GM21723 (cell line): ENCODE results near the gene RND1.
"Not testable (repeated sequence)": the region's sequence is repeated elsewhere in the genome, so short reads cannot be mapped to it uniquely, and the experiment has no call there.

ENCODE experiments used
- ATAC-seq: cut with Tn5 transposase; IDR thresholded peaks from one replicate; pipeline ENCODE4 v1.9.1; 2021; ENCODE audit warnings: mild to moderate bottlenecking, moderate library complexity; ENCODE audit not compliant: unreplicated experiment

The RND1 gene

DNA sequence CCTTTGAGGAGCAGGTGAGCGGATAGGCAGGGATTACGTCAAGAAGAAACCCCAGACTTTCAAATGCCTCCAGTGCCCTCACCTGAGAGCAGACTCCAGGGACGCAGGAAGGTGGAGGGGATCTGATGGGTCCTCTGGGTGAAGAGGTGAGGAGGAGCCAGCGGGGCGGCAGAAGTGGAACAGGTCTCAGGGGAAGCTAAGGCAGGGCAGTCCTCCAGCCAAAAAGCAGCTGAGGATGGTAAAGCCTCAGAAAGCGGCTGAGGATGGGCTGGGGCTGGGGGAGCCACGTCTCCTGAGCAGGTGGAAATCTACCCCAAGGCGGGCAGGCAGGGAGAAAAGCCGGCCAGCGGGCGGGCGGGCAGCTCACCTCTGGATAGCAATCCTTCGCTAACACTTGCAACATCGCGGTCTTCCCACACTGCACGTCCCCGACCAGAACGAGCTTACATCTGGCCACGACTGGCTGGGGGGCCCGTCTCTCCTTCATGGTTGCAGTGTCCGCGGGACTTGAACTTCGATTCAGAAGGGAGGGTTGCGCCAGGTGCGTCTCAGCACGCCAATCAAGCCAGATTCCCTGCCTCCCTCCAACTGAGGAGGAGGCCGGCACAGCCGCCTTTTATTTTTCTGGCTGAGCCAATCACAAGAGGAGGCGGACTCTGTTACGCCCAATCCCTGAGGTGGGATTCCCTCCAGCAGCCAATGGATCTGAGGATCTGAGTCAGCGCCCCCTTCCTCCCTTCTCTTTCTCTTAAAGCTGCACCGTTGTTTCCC, at the start of gene RND1:
RND1 (minus strand) TSS at position 590 of the 771 bp plus-strand sequence; CDS start at position 487, 103 bp downstream.
- ATAC-seq: peak; percentile 93

DNA sequence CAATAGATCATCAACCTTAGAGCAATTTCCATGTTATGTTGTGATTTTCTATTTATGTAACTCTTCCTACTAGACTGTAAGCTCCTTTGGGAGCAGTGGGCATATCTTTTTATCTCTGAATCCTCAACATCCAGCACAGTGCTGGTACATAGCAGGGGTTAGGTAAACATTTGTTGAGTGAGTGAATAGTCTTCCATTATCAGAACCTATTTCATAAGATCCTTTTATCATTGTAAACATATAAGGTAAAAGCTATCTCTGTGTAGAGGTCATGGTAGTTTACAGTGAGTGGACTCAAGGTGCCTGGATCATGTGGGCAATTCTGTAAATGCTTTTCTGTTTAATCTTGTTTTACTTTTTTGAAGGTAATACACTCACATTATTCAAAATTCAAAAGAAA, 44.5 kb upstream of the RND1 start:
- no peak for ATAC-seq

- ATAC-seq: not testable (repeated sequence)
These were observed 44.0 kb upstream of the RND1 start for GRCh38 chr12:48909698-48910097.

DNA sequence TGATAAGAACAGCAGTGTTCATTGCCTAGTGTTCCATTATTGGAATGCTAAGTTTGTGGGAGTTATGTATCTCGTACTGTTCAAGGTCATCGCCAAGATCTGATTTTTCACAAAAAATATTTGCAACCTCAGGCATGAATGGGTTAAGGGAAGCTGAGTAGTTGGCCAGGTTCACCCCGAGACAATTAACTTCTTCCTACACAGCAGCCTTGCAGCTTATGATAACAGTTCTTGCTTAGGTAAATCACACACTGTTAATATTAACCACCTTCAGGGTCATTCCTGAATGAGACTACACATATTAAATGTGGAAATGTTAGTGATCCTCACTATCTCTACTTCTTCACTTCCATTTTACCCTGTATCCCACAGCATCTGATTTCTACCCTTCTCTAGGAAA, 41.6 kb upstream of the RND1 start:
- ATAC-seq: no peak

GRCh38 chr12:48903982-48904411, 38.3 kb upstream of the RND1 start:
- no peak for ATAC-seq

DNA sequence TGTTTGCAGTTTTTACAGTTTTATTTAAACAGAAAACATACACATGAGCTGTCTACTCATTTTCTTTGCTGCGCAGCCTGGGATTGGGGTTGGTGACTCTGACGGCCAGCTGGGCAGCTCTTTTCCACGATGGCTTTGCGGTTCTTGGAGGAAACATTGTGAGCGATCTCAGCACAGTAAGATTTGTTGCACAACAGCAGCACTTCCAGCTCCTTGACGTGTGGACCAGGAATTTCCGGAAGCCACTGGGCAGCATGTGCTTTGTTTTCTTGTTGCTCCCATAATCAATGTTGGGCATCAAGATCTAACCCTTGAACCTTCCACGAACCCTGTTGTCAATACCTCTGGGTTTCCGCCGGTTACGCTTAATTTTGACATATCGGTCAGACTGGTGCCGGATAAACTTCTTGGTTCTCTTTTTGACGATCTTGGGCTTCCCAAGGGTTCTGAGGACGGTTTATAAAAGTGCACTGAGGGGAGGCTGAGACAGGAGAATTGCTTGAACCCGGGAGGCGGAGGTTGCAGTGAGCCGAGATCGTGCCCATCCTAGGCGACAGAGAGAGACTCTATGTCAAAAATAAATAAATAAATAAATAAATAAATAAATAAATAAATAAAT, 37.8 kb upstream of the RND1 start:
- no peak for ATAC-seq

DNA sequence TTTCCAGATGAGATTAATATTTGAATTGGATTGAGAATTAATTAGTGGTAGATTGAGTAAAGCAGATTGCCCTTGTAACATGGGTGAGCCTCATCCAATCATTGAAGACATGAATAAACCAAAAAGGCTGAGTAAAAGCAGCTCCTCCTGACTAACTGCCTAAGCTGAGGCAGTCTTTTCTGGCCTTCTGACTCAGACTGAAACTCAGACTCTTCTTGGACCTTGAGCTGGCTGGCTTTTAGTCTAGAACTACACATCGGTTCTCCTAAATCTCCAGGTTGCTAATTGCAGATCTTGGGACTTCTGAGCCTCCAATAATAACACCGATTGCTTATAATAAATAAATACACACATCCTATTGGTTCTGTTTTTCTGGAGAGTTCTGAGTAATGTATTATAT, 35.6 kb upstream of the RND1 start:
- no peak for ATAC-seq

- ATAC-seq: no peak
These were observed 34.0 kb upstream of the RND1 start for GRCh38 chr12:48899651-48900050.

DNA sequence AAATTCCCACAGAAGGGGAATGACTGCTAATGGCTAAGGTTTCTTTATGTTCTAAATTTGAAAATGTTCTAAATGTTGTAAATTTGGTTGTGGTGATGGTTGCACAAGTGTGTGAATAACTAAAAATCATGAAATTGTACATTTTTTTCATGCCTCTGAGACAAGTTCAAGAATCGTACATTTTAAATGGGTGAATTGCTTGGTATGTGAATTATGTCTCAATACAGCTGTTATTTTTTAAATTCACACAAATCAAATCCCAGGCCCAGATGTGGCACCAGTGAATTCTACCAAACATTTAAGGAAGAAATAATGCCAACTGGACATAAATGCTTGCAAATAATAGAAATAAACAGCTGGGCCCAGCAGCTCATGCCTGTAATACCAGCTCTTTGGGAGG, 28.6 kb upstream of the RND1 start:
- ATAC-seq: no peak

GRCh38 chr12:48890657-48891418, 25.2 kb upstream of the RND1 start:
- no peak for ATAC-seq

DNA sequence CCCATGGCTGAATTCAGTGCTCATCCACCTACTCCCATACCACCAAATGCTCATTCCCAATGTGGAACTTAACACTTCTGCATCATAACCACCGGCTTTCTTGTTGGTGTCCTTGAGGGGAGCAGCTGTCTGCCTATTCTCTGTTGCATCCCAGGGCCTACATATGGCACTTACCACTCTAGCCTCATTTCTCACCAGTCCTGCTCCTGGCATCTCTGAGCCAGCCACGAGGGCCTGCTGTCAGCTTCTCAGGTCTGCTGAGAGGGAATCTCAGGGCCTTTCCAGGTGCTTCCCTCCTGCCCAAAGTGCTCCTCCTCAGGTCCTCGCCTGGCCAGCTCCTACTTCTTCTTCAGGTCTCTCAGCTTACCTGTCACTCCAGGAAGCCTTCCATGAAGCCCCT, 24.0 kb upstream of the RND1 start:
- ATAC-seq: no peak

DNA sequence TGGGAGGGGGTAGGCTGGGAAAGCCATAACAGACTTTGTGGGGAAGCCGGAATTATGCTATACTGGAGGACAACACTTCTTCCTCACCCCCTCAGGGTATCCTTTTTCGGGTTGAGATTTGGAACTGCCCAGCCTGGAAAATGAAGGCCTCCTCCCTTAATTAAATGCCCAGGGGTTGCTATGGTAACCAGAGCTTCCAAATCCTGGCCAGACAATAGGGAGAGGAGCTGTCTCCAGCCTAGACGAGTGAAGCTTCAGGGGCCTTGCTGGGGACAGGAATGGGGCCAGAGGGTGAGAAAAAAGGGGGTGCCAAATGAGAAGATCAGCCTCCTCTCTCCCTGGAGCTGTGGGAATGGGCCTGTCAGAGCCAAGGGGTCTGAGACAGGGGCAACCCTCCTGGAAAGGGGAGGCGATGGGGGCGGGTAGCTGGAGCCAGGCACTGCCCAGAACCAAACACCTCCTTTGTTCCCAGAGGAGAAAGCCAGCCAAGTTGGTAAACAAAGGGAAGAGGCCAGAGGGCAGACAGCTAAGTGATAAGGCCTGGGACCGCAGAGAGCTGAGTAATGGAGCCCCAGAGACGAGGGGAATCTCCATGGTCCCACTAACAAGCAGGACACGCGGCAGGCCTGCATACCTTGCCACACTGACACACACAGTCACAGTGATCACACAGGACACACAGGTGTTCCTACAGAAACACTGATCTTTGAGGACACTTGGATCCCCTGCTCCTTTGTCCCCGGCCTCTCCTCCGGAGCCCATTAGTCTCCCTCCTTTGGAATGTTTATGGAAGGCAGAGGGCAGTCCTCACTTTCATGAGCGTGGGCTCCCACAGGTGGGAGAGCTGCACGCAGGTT, 17.9 kb upstream of the RND1 start:
- no peak for ATAC-seq

- no peak for ATAC-seq
These were observed 17.3 kb upstream of the RND1 start for GRCh38 chr12:48882972-48883304.

GRCh38 chr12:48882315-48882687, 16.6 kb upstream of the RND1 start:
- ATAC-seq: no peak

DNA sequence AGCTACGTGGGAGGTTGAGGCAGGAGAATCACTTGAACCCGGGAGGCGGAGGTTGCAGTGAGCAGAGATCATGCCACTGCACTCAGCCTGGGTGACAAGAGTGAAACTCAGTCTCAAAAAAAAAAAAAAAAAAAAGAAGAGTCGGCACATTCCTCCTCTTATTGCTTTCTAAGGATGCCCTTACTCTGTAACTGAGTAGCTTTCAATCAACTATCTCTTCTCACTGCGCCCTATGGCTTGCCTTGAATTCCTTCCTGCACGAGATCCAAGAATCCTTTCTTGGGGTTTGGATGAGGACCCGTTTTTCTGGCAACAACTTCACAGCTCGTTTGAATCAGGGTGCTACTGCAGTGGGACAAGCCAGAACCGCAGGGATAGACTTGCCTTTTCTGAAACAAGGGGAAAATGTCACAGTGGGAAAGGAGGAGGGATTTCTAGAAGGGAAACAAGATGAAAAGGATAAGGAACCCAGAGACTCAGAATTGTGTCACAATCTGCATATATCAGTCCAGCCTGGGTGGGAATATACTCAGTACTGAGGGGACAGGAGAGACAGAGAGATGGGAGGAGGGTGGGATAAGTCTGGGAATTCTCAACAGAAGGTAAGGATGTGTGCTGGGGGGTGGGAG, 16.1 kb upstream of the RND1 start:
- ATAC-seq: no peak

- ATAC-seq: no peak
These were observed 15.0 kb upstream of the RND1 start for GRCh38 chr12:48880647-48881046.

DNA sequence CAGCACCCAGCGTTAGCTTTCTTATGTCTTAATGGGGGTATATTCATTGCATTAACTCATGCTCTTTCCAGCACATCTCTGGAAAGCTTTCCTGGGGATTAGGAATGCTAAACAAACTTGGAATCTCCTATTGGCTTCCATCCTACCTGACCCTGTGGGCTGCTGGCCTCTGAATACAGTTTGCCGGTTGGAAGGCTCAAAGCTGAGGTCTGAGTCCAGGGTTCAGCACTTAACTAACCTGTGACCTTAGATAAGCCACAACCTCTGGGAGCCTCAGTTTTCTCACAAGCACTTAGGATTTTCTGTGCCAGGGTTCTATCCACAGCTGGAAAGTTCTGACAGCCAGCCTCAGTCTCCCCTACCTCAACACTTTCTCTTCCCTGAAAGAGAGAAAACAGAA, 12.9 kb upstream of the RND1 start:
- no peak for ATAC-seq

DNA sequence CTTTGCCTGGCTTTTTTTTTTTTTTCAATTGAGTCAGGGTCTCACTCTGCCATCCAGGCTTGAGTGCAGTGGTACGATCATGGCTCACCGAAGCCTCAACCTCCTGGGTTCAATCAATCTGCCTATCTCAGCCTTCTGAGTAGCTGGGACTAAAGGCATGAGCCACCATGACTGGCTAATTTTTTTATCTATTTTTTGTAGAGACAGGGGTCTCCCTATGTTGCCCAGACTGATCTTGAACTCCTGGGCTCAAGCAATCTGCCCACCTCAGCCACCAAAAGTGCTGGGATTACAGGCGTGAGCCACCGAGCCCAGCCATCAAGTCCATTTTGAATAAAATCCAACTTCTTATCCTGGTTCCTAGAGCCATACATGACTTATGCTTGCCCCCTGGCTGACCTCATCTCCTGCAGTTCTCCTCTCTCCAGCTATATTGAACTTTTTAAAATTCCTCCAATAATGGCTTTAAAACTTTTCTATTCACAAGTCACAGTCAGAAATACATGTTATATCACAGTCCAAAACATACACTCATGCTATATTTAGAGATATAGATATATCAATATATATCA, 10.4 kb upstream of the RND1 start:
- ATAC-seq: no peak

GRCh38 chr12:48873534-48873933, 7.9 kb upstream of the RND1 start:
- ATAC-seq: not testable (repeated sequence)

DNA sequence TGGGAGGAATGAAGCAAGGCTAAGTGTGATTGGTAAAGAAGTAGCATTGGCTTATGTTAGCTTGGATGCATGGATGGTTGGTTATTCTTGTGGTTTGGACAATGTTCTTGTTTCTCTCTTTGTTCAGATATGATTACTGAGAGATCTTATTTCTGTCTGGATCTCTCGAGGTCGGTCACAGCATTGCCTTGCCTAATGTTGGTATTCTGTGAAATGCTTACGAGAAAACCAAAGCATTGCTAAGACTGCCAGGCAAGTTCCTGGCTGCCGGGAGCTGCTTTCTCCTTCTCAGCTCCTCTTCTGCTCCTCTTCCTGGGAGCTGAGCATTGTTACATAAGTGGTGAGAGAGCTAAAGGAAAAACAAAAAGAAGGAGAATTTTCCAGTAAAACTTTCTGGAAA, 7.4 kb upstream of the RND1 start:
- no peak for ATAC-seq
